UCSD-AML1 (cell line): ENCODE data around the gene KRT74.

Source experiments
- DNase-seq: peaks from one replicate; lab custom pipeline; 2025; ENCODE audit not compliant: unreplicated experiment; lab: John Stamatoyannopoulos, UW

The KRT74 gene

DNA sequence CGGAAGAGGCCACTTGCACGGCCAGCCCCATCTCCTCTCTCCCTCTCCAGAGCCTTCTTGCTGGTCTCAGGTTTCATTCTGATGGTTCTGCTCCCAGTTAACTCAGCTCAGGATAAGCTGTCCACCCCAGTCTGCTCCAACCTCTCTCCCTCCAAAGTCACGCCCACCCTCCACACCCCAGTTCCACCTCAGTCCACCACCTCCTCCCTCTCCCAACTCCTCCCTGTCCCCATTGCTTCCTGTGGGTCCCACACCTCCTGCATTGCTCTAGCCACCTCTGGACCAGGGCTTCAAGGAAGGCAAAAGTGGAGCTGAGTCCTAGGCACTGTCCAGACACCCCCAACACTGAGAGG lies 33.8 kb downstream of the KRT74 start:
- no peak for DNase-seq

DNA sequence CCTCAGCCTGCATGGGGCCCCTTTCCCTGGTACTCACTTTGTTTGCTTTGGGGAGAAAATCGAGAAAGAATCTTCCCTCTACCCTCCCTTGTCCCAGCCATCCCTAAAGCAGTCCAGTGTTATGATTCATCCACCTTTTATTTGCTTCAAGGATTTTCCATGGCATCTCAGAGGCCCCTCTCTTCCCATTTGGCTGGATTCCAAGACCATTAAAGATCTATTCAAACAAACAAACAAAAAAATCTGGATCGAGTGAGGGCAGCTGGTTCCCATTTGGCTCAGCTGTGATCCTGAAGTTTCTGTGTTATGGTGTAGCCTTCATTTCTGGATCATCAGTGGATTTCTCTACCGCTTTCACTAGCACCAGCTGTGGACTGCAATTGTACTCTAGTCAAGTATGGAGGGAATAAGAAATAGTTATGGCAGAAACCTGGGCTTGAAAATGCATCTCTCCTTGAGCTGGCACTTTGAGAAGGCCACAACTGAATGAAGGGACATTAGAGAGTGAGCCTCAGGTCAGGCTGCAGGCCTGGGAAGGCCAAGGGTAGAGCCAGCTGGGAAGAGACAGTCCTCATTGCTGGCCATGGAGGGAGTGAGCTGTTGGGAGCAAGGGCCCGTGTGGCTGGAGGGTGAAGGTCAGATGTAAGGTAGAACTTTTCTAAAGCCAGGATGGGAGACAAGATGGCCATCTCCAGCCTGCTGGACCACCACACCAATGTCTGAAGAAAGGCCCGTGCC lies 34.4 kb downstream of the KRT74 start:
- no peak for DNase-seq

DNA sequence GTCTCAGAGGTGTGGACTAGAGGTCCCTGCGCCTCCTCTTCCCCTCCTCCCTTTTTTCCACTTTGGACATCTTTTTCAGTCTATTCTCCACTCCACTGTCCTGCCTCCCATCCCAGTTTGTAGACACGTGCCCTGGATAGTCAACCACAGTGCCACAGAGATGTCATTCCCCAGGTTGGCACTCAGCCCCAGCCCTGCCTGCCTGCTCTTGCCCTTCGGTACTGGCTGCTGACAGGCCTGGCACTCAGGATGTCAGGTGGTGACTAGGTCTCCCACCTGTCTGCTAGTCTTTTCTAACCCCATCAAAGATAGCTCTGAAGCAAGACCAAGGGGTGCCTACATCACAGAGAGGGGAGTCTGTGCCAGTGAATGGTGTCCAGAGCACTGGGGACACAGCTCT lies 36.5 kb downstream of the KRT74 start:
- DNase-seq, result no peak

DNA sequence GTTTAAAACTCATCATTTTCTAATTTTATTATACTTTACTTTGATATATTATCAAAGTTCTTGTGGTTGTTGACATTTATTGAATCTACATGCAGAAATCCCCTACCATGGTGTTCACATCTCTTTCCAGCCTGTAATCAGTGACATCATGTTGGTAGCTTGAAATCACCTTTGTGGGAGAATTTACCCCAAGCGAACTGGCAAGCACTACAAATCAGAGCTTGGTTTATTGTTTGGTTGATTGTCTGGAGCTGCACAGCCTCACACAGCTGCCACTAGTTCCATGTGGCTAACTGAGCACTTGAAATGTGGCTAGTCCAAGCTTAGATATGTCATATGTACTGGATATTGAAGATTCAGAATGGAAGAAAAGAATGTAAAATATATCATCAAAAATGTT lies 38.1 kb downstream of the KRT74 start:
- DNase-seq, result no peak

DNA sequence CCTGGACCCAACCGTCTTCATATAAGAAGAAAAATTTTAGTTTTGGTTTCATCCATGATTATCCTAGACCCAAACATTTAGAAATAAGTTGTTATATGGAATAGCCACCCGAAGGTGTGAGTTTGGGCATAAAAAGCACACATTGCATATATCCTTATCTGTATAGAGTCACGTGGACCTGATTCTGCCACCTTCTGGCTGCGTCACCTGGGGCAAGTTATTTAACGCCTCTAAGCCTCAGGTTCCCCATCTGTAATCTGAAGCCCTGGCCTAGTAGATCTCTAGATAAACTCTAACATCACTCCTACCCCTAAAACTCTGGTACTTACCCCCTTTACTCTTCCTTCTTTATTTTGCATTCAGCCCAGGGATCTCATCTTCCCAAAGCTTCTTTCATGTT lies 39.2 kb downstream of the KRT74 start:
- DNase-seq, result no peak

DNA sequence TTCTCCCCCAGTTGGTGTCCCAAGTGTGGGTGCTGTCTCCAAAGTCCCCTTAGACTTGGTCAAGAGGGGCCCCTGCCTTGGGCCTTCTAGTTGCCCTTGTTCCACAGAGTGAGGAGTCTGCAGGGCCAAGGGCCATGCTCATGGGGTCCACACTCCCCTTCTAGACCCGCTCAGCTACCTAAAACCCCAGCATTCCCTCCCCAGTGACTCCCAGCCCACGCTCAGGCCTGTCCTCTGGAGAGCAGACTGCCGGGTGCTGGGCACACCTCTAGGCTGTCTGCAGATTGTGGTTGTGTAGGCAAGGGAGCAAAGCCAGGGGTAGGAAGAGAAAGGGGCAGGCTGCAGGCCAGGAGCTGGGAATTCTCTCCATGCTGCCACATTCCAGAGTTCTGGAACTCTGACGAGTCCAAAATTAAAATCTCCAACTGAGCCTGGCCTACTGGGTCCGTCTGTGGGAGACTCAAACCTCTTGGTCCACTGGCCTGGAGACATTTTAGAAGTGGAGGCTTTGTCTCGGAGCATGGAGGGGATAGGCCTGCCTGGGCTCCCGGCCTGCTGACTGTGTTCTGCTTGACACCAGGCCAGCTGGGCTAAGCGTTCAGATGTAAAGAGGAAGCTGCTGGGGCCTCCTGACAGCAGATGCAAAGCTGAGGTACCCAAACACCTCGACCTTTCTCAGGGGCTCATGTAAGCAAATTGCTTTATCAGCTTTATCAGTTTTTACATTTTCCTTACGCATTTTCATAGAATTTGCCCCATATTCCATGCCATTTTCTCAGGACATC lies 39.8 kb downstream of the KRT74 start:
- no peak for DNase-seq

DNA sequence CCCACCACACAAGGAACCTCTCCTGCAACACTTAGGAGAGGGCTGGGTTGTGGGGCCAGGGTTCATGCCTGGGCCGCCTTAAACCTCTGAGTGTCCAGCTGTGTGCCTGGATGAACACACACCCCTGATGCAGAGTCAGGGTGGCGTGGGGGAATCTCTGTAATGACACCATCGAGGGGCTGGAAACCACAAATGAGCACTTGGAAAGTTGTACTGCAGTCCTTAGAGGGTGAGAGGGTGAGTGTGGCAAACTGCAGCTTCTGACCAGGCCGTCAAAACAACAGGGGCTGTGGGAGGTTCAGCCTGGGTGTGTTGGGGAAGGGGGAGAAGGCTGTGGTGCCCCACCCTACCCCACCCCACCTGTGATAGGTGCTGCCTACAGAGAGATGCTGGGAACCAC lies 41.0 kb downstream of the KRT74 start:
- no peak for DNase-seq

DNA sequence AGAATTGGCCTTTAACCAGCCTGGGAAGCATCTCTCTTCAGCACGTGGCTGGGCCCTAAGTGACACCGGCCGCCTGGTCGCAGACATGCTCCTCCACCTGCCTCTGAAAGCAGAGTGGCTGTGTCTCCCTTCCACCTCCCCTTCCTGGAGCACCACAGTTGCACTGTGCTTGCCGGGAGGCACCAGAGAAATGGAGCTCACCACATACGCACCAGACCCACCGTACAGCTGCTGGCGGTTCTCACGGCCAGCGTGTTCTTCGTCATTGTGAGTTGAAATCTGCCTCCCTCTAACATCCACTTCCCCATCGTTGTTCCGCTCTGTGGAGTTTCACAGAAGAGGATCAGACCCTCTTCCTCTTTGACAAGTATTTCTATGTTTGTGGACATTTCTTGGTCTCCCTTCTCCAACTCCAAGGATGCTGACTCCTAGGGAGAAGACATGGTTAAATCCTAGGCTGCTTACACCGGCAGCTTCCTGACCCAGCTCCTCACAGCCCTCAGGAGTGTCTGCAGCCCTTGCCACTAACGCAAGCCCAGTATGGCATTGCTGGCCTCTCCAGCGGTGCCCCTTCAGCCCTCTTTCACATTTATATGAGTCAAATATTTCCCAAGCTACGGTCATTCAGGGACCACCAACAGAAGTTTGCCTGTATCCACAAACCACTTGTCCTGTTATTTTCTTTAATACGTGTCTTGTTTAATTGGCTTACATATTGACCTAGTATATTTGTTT lies 41.9 kb downstream of the KRT74 start:
- no peak for DNase-seq

DNA sequence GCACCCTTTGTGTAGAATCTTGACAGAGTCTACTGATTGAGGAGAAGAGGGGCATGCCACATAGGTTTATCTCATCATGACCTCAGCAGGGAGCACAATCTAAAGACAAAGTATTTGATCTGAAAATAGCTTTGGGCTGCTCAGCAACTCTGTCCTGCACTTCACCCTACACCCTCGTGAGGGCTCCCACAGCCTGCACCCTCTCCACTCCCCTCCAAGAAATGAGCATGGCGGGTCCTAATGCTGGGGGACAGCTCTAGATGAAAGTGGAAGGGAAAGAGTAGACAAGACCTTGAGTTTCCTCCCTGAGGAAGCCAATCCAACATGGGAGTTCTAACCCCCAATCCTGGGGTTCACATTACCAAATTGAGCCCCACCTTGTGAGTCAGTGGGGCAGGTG lies 42.7 kb downstream of the KRT74 start:
- DNase-seq, result no peak

DNA sequence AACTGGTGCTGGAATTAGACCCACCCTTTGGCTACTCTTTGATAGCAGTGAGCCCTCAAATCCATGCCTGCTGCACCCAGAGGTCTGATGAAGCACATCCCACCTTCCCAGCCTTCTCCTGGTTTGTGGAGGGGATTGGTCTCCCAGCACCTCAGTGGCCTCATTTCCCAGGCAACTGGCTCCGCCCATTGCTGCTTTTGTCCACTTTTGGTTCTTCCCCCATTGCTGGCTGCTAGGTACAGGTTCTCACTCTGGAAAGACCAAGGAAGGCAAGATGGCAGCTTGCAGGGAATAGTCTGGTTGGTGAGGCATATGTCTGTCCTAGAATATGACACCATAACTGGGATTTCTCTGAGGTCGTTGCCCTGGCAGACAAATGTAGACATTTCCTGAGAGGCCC lies 43.3 kb downstream of the KRT74 start:
- no peak for DNase-seq

DNA sequence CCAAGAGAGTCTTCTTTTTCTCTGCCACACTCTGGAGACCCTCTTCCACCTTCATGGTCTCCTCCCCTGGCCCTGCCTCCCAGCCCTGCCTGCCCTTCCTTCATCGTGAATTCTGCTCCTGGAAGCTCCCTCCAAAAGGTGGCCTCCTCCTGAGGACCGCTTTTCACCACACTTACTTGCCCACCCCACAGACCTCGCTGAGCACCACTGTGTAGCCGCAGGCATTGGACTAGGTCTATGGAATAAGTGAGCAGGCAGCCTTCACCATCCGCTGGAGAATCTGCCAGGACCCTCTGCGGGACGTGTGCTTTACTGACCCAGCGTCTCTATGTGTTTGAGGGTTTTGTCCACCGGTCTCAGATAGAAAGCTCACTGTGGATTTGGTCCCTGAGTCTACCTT lies 43.8 kb downstream of the KRT74 start:
- no peak for DNase-seq

DNA sequence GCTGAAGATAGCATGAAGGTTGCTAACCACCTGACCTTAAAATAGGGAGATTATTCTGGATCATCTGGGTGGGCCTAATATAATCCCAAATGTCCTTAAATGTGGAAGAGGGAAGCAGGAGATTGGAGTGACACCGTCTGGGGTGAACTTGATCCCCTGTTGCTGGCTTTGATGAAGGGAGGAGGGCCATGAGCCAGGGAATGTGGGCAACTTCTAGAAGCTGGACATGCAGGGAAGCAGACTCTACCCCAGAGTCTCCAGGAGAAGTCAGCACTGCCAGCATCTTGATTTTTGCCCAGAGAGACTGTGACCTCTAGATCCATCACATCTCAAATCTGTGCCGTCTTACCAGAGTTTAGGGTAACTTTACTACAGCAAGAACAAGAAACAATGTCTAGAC lies 44.2 kb downstream of the KRT74 start:
- no peak for DNase-seq

DNA sequence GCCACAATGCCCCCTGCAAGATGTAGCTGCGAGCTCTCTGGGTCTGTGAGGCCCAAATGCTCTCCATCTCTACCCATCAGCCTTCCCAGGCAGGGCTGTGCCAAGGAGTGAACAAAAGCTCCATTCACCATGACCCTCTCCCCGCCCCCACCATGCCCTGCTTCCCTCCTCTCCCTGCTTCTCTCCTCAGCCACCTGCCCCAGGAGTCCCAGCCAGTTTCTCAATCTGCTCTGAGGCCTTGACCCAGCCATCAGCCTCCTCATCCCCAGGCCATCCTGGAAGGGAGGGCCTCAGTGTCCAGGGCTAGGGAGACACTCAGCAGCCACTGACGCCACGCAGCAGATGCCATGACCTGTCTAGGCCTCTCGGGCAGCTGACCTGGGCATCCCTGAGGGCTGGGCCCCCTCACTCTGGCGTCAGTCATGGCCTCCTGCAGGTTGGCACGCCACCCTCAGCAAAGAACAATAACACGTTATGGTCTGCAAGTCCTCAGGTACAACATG lies 45.0 kb downstream of the KRT74 start:
- no peak for DNase-seq

DNA sequence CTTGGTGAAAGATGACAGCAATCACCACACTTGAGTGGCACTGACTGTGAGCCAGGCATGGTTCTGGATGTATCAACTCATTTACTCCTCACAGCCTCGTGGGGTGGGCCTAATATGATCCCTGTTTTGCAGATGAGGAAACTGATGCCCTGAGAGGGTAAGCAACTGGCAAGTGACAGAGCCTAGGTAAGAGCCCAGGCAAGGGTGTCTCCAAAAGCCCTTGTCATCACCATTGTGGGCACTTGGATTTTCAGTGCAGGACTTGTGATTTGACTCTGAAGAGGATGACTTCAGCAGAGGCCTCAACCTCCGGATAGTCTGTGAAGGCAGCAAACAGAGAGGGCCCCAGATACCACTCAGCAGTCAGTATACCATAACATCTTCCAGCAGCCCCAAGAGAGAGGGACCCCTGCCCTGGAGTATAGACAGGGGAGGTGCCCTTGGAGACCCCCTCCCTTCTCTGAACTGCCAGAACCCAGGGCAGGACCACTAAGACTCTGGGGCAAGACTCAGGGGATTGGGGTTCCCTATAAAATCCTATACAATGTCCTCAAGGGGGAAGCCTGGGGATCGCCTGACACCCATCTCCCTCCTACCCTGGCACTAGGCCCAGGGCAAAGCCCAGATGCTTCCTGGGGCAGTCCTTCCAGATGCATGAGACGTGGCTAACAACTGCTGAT lies 46.4 kb downstream of the KRT74 start:
- DNase-seq, result no peak

DNA sequence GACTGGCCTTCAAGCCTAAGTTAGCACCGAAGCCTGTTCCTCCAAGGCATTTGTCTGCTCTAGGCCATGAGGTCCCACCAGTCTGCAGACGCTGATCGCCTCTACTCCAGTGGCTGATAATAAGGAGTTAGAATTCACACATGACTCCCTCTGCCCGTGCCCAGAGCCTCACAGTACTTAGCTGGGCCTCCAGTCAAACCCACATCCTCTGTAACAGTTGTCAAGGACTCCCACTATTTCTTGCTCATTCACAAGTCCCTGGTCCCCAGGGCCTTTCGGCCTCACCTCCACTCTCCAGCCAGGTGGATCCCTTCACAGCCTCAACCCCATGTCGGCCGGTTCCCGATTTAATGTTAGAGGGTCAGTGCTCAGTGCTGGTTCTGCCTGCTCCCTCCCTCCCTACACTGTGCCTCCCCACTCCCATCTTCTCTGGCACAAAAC lies 47.1 kb downstream of the KRT74 start:
- no peak for DNase-seq

DNA sequence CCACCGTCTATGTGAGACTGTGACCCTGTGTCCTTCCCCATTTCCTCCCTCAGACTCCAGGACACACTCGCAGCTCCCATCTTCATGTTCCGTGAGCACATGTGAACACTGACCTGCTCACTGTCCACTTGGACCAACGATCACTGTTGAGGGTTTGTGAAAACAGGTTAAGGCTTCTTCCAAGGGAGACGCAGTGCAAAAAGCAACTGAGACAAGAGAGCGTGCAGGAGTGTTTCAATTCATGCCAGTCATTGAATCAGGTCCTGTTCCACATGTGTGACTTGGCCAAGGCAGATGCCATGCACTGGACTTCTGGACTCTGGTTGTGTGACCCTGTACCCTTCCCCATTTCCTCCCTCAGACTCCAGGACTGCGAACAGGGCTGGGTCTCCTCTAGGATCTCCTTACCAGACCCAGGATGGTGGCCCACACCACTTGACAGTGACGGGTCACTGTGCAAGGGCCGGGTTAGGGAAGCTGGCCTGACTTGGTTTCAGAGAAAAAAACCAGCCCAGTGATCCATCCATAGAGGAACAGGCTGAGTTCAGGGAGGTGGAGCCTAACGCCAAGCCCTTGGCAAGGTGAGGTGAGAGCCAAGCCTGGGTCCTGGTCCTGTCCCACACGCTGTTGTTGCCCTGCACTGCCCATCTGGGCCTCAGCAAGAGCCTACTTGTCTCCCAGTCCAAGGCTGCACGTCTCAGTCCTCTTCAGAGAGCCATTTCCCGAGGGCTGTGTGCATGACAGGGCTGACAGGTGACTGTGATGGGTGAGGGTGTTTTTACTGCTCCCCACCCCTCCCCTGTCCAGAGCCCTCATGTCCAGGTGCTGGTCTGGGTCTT lies 47.8 kb downstream of the KRT74 start:
- no peak for DNase-seq

DNA sequence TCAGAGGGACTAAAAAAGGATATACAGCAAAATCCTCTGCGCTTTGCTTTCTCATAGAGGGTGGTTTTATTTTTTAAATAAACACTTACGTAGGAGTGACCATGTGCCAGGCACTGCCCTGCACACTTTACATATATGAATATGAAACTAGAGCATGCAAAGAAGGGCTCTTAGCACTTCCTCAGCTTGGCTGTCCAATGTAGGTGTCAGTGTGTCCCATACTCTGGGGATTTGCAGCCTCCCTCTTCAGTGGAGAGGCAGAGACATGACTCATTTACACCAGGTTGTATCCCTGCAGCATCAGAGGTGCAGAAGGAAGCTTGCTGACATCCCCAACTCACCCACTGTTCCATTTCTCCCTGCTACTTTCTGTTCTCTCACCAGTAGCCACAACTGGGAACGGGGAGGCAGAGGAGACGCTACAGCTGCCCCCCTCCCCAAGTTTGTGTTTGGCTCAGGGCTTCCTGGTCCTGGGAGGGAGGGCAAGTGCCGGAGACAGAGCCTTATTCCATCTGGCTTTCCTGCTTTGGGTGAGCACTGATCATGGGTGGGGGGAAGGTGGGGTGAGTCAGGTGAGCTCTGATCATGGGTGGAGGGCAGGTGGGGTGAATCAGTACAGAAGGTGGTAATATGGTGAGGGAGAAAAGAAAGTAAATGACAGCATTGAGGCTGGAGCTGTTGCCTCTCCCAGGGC lies 48.6 kb downstream of the KRT74 start:
- DNase-seq, result no peak

DNA sequence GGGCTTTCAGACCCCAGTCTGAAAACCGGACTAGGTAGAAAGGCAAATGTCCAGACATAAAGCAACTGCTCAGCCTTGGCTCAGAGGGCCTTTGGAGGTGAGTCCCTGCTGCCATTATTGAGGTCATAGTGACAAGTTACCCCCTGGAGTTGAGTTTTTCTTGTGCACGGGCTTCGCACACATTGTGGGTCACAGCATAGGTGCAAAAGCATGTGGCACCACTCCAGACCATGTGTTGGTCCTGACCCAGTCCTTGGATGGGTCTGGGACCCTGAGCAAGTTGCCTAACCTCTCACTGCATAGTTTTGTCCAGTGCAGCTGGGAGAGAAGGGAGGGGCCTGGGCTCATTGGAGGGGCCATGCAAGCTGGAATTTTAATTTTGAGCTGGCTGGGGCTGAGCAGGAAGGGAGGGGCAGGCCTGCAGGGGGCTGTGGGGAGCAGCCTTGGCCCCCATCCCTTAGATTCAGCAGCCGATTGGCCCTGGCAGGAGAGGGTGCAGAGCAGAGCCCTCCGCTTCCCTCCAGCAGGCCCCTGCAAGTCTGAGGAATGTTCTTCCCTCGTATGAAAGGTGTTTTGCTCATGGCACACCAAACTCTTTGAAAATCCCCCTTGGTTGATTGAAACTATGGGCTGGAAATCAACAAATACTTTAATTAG lies 49.3 kb downstream of the KRT74 start:
- no peak for DNase-seq

DNA sequence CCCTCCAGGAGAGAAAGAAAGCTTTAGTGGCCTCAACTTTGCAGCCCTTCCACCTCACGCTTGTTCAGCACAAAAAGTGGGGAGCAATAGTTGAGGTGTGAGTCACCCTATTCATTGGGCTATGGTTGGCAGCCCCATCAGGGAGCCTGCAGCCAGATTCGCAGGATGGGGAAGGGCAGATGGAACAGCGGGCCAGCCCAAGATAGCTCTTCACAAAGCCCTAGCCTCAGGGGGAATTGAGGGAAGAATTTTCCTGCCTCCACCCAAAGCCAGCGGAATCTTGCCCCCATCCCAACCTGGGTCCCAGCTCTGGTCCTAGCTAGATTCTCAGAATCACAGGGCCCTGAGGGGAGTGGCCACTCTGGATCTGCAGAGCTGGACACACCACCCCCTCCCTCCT lies 49.8 kb downstream of the KRT74 start:
- DNase-seq, result no peak
